GM19025 (cell line): ENCODE data around the gene SLFN11.
"Not testable (repeated sequence)": the region's sequence is repeated elsewhere in the genome, so short reads cannot be mapped to it uniquely, and the experiment has no call there.

ENCODE experiments used
- ATAC-seq: cut with Tn5 transposase; IDR thresholded peaks from one replicate; pipeline ENCODE4 v1.9.1; 2021; ENCODE audit warnings: mild to moderate bottlenecking, low read depth, moderate library complexity; ENCODE audit not compliant: unreplicated experiment

Gene SLFN11

GRCh38 chr17:35373534-35373983, at the start of gene SLFN11:
SLFN11 (minus strand) TSS chr17:35373621; CDS start chr17:35363807, 9,814 bp downstream.
- ATAC-seq: no peak

GRCh38 chr17:35421069-35421468, 47.6 kb upstream of the SLFN11 start:
- not testable (repeated sequence) for ATAC-seq

- no peak for ATAC-seq
Observed at GRCh38 chr17:35416659-35417058, 43.2 kb upstream of the SLFN11 start.

- not testable (repeated sequence) for ATAC-seq
Observed at GRCh38 chr17:35414707-35415106, 41.3 kb upstream of the SLFN11 start.

- ATAC-seq: no peak
Observed at GRCh38 chr17:35414247-35414646, 40.8 kb upstream of the SLFN11 start.

- ATAC-seq: no peak
Observed at GRCh38 chr17:35407531-35407930, 34.1 kb upstream of the SLFN11 start.

GRCh38 chr17:35406568-35406967, 33.1 kb upstream of the SLFN11 start:
- no peak for ATAC-seq

- ATAC-seq: no peak
Observed at GRCh38 chr17:35404360-35404759, 30.9 kb upstream of the SLFN11 start.

- not testable (repeated sequence) for ATAC-seq
Observed at GRCh38 chr17:35393783-35394182, 20.4 kb upstream of the SLFN11 start.

GRCh38 chr17:35390663-35391062, 17.2 kb upstream of the SLFN11 start:
- ATAC-seq: no peak

GRCh38 chr17:35390156-35390555, 16.7 kb upstream of the SLFN11 start:
- ATAC-seq: no peak

GRCh38 chr17:35387496-35387895, 14.1 kb upstream of the SLFN11 start:
- ATAC-seq: no peak

GRCh38 chr17:35377706-35378105, 4.3 kb upstream of the SLFN11 start:
- no peak for ATAC-seq

GRCh38 chr17:35377068-35377467, 3.6 kb upstream of the SLFN11 start:
- no peak for ATAC-seq

- no peak for ATAC-seq
Observed at GRCh38 chr17:35376245-35376644, 2.8 kb upstream of the SLFN11 start.

- ATAC-seq: no peak
Observed at GRCh38 chr17:35374766-35375344, 1.4 kb upstream of the SLFN11 start.

GRCh38 chr17:35373984-35374765, 754 bp upstream of the SLFN11 start:
- ATAC-seq: no peak

- no peak for ATAC-seq
Observed at GRCh38 chr17:35372846-35373533, 431 bp downstream of the SLFN11 start.

- ATAC-seq: no peak
Observed at GRCh38 chr17:35371934-35372333, 1.5 kb downstream of the SLFN11 start.

- peak; percentile 95 for ATAC-seq
Observed at GRCh38 chr17:35368081-35368830, 5.2 kb downstream of the SLFN11 start.

GRCh38 chr17:35361027-35361426, 12.4 kb downstream of the SLFN11 start:
- no peak for ATAC-seq
